H9 (cell line): ENCODE results near the gene PODNL1. TPM values are rescaled to one million over a fixed set of nuclear protein-coding genes. Genes with fewer than 3 reads are reported as not detected.

Experiments used
- DNase-seq: peaks from one replicate; pipeline ENCODE4 v3.0.0-alpha.2; 2017
- H2AFZ ChIP-seq: one replicate; pipeline ENCODE4 v1.6.1; 2013; ENCODE audit warnings: mild to moderate bottlenecking, low read length, control low read depth, moderate library complexity
- H2AK5ac ChIP-seq: 2 replicates; pipeline ENCODE4 v1.6.1; 2013; ENCODE audit warnings: low read length, control low read depth, mixed read lengths; ENCODE audit not compliant: insufficient read length
- H2BK120ac ChIP-seq: one replicate; pipeline ENCODE4 v1.6.1; 2013; ENCODE audit warnings: low read depth, mild to moderate bottlenecking, low read length, control low read depth, inconsistent platforms; ENCODE audit not compliant: poor library complexity, severe bottlenecking
- H2BK12ac ChIP-seq: 2 replicates; pipeline ENCODE4 v1.6.1; 2013; ENCODE audit warnings: low read length, control low read depth, mixed read lengths, low read depth; ENCODE audit not compliant: insufficient read length
- H2BK15ac ChIP-seq: 2 replicates; pipeline ENCODE4 v1.6.1; 2013; ENCODE audit warnings: low read depth, low read length, control low read depth
- H2BK20ac ChIP-seq: one replicate; pipeline ENCODE4 v1.6.1; 2013; ENCODE audit warnings: low read depth, mild to moderate bottlenecking, low read length, control low read depth, inconsistent platforms; ENCODE audit not compliant: poor library complexity, severe bottlenecking
- H2BK5ac ChIP-seq: 2 replicates; pipeline ENCODE4 v1.6.1; 2013; ENCODE audit warnings: low read length, control low read depth, mixed read lengths; ENCODE audit not compliant: insufficient read length
- H3K14ac ChIP-seq: 2 replicates; pipeline ENCODE4 v1.6.1; 2013; ENCODE audit warnings: low read length, control low read depth; ENCODE audit not compliant: insufficient read depth
- H3K18ac ChIP-seq: 2 replicates; pipeline ENCODE4 v1.6.1; 2013; ENCODE audit warnings: low read depth, mild to moderate bottlenecking, mixed read lengths, low read length, control low read depth; ENCODE audit not compliant: insufficient read length
- H3K23ac ChIP-seq: 2 replicates; pipeline ENCODE4 v1.6.1; 2013; ENCODE audit warnings: low read length, control low read depth, mixed read lengths, low read depth; ENCODE audit not compliant: insufficient read length
- H3K23me2 ChIP-seq: 2 replicates; pipeline ENCODE4 v1.6.1; 2013; ENCODE audit warnings: low read depth, mild to moderate bottlenecking, mixed read lengths, low read length, control low read depth; ENCODE audit not compliant: insufficient read length, poor library complexity, severe bottlenecking
- H3K27ac ChIP-seq: 2 replicates; pipeline ENCODE4 v1.5.1; 2013; ENCODE audit warnings: low read length, control low read depth, mixed read lengths, low read depth; ENCODE audit not compliant: insufficient read length
- H3K27me3 ChIP-seq: 2 replicates; pipeline ENCODE4 v1.6.1; 2013; ENCODE audit warnings: low read length, control low read depth, inconsistent platforms; ENCODE audit not compliant: insufficient read depth
- H3K4ac ChIP-seq: 2 replicates; pipeline ENCODE4 v1.6.1; 2013; ENCODE audit warnings: low read depth, mild to moderate bottlenecking, control low read depth, inconsistent platforms, low read length, moderate library complexity
- H3K4me1 ChIP-seq: 2 replicates; pipeline ENCODE4 v1.6.1; 2013; ENCODE audit warnings: low read length, control low read depth, inconsistent platforms; ENCODE audit not compliant: insufficient read depth
- H3K4me2 ChIP-seq: 2 replicates; pipeline ENCODE4 v1.6.1; 2013; ENCODE audit warnings: low read length, control low read depth, mixed read lengths; ENCODE audit not compliant: insufficient read length, insufficient read depth
- H3K56ac ChIP-seq: 2 replicates; pipeline ENCODE4 v1.6.1; 2013; ENCODE audit warnings: low read depth, mild to moderate bottlenecking, mixed read lengths, low read length, control low read depth; ENCODE audit not compliant: insufficient read length
- H3K79me1 ChIP-seq: 2 replicates; pipeline ENCODE4 v1.6.1; 2013; ENCODE audit warnings: low read depth, mild to moderate bottlenecking, moderate library complexity, low read length, control low read depth, inconsistent platforms; ENCODE audit not compliant: insufficient read depth, poor library complexity, severe bottlenecking
- H3K79me2 ChIP-seq: 2 replicates; pipeline ENCODE4 v1.6.1; 2013; ENCODE audit warnings: low read length, control low read depth, inconsistent platforms; ENCODE audit not compliant: insufficient read depth
- H3K9ac ChIP-seq: 2 replicates; pipeline ENCODE4 v1.6.1; 2013; ENCODE audit warnings: low read length, control low read depth, mixed read lengths; ENCODE audit not compliant: insufficient read length; ENCODE audit errors: extremely low read depth
- H3K9me3 ChIP-seq: one replicate; pipeline ENCODE4 v1.6.1; 2013; ENCODE audit warnings: low read depth, low read length, inconsistent platforms; ENCODE audit not compliant: control insufficient read depth
- H3T11ph ChIP-seq: one replicate; pipeline ENCODE4 v1.6.1; 2013; ENCODE audit warnings: mild to moderate bottlenecking, low read length, control low read depth, inconsistent platforms
- H4K20me1 ChIP-seq: one replicate; pipeline ENCODE4 v1.6.1; 2013; ENCODE audit not compliant: control insufficient read depth, insufficient read length, insufficient read depth
- H4K5ac ChIP-seq: 2 replicates; pipeline ENCODE4 v1.6.1; 2013; ENCODE audit warnings: low read depth, mild to moderate bottlenecking, mixed read lengths, low read length, control low read depth; ENCODE audit not compliant: insufficient read length
- H4K8ac ChIP-seq: replicated peaks from 2 replicates; pipeline ENCODE4 v1.6.1; 2013; ENCODE audit warnings: low read length, control low read depth, mixed read lengths, low read depth; ENCODE audit not compliant: insufficient read length
- H4K91ac ChIP-seq: 2 replicates; pipeline ENCODE4 v1.6.1; 2013; ENCODE audit warnings: low read depth, mild to moderate bottlenecking, moderate library complexity, mixed read lengths, low read length, control low read depth; ENCODE audit not compliant: insufficient read length
- H3K27ac Mint-ChIP-seq, 3 experiments: 2 replicates in 2 of 3; 3 replicates in 1 of 3; pipeline ENCODE4 v1.8.0; 2020 to 2021; ENCODE audit warnings: mixed read lengths in 3 of 3, mild to moderate bottlenecking in 1 of 3, moderate library complexity in 1 of 3
- H3K27me3 Mint-ChIP-seq: 2 replicates; pipeline ENCODE4 v1.8.0; 2021; ENCODE audit warnings: low read depth, mild to moderate bottlenecking, moderate library complexity, mixed read lengths
- H3K36me3 Mint-ChIP-seq, 3 experiments: 2 replicates in 2 of 3; 3 replicates in 1 of 3; pipeline ENCODE4 v1.8.0; 2020 to 2021; ENCODE audit warnings: low read depth in 3 of 3, mixed read lengths in 3 of 3; ENCODE audit not compliant: insufficient read depth in 1 of 3
- H3K4me1 Mint-ChIP-seq, 2 experiments: 2 replicates each; pipeline ENCODE4 v1.8.0; 2020; ENCODE audit warnings: mixed read lengths in 2 of 2
- H3K4me3 Mint-ChIP-seq, 2 experiments: 2 replicates in 1 of 2; 3 replicates in 1 of 2; pipeline ENCODE4 v1.8.0; 2020 to 2021; ENCODE audit warnings: mild to moderate bottlenecking in 2 of 2, mixed read lengths in 2 of 2, moderate library complexity in 1 of 2
- H3K9me3 Mint-ChIP-seq, 2 experiments: 2 replicates in 1 of 2; 3 replicates in 1 of 2; pipeline ENCODE4 v1.8.0; 2020; ENCODE audit warnings: mild to moderate bottlenecking in 2 of 2, mixed read lengths in 2 of 2, moderate library complexity in 1 of 2
- WGBS: extraction: QIAGEN DNeasy Blood & Tissue Kit; methylation state at CpG from one replicate; pipeline ENCODE4 v1.1.7; 2013; ENCODE audit warnings: missing lambda C conversion rate, low lambda C conversion rate, mixed read lengths; ENCODE audit not compliant: insufficient read length; ENCODE audit errors: extremely low coverage; 5-methylcytosine and 5-hydroxymethylcytosine counted together
- total RNA-seq: library from RNA; stranded (reverse); gene quantifications from 2 replicates; pipeline ENCODE4 v1.2.1, GENCODE V29; 2021
- TF ChIP-seq, protein P1 (sequence below): fragments of 200-600 bp; sonication (generic); conservative IDR thresholded peaks from 3 replicates; pipeline ENCODE4 v1.8.0; 2021; ENCODE audit warnings: antibody characterized with exemption, mild to moderate bottlenecking

Gene PODNL1
- total RNA-seq, 1 experiment from 2014 or later: 0.68 TPM

DNA sequence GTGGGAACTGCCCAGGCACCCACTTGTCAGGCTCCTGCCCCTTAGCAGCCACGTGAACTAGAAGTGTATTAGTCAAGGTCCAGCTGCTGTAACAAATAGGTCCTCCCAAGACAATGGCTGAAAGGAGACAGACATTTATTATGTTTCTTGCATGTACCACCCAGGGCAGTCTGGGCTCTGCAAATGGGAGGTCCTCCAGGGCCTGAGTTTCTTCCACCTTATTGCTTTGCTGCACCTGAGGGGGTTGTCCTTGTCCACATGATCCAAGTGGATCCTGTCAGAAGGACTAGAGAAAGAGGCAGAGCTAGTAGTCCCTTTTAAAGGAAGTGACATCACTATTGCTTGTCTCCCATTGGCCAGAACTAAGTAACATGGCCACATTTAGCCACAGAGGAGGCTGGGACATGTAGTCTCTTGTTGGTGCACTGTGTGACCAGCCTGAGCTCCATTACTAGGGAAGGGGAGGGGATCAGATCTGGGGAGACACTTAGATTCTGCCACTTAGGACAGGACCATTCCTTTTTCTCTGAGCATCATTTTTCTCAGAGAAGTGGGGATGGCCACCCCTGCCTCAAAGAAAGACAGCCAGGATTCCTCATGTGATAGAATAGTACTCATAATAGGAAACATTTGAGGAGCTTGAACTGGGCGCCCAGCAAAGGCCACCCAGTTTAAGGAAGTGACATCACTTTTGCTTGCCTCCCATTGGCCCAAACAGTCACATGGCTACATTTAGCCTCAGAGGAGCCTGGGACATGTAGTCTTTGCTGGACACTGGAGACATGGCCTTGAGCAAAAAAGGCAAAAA is 17.1 kb downstream of the PODNL1 start:
- Histone ChIP-seq H3K23ac (no peak overlapping the region), H3K56ac (no peak overlapping the region), H3K27me3 (no peaks in the 10 kb centered on the region), H3K79me2 (no peaks in the 10 kb centered on the region), H3K18ac (no peak overlapping the region), H3K14ac (no peak overlapping the region), H4K20me1 (no peaks in the 10 kb centered on the region), H3K79me1 (no peaks in the 10 kb centered on the region), H2AFZ (no peak overlapping the region), H2BK20ac (no peak overlapping the region), H3T11ph (no peak overlapping the region), H4K91ac (no peak overlapping the region), H2BK15ac (no peak overlapping the region), H3K9ac (no peak overlapping the region), H3K27ac (no peak overlapping the region), H4K8ac (no peak overlapping the region), H2BK5ac (no peak overlapping the region), H3K9me3 (peaks cover 6% of the 10 kb centered on the region), H3K4me2 (no peak overlapping the region), H3K23me2 (no peaks in the 10 kb centered on the region), H2BK12ac (no peak overlapping the region), H4K5ac (no peak overlapping the region), H3K4me1 (no peaks in the 10 kb centered on the region), H3K4ac (no peak overlapping the region), H2BK120ac (no peak overlapping the region), H2AK5ac (no peak overlapping the region)
- peak overlapping the region in 2 of 3 experiments; percentile 28 to 49; a peak in 3 of 7 replicates for H3K27ac Mint-ChIP-seq
- H3K36me3 Mint-ChIP-seq: peaks cover 39 to 80% (median 62%) of the 10 kb centered on the region in 3 experiments
- WGBS: no CpG with 5 or more reads among the region's 2 CpGs
- H3K4me3 Mint-ChIP-seq: no peak overlapping the region
- no peaks in the 10 kb centered on the region for H3K27me3 Mint-ChIP-seq
- DNase-seq: peak; percentile 47
- TF ChIP-seq, protein P1, sequence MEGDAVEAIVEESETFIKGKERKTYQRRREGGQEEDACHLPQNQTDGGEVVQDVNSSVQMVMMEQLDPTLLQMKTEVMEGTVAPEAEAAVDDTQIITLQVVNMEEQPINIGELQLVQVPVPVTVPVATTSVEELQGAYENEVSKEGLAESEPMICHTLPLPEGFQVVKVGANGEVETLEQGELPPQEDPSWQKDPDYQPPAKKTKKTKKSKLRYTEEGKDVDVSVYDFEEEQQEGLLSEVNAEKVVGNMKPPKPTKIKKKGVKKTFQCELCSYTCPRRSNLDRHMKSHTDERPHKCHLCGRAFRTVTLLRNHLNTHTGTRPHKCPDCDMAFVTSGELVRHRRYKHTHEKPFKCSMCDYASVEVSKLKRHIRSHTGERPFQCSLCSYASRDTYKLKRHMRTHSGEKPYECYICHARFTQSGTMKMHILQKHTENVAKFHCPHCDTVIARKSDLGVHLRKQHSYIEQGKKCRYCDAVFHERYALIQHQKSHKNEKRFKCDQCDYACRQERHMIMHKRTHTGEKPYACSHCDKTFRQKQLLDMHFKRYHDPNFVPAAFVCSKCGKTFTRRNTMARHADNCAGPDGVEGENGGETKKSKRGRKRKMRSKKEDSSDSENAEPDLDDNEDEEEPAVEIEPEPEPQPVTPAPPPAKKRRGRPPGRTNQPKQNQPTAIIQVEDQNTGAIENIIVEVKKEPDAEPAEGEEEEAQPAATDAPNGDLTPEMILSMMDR: no peak
- H3K4me1 Mint-ChIP-seq: no peaks in the 10 kb centered on the region
- H3K9me3 Mint-ChIP-seq: peaks cover 8 to 12% of the 10 kb centered on the region in 2 experiments; a peak in 4 of 5 replicates
